GM19463 (cell line): ENCODE results near the gene FGF12.

Source experiments
- ATAC-seq: cut with Tn5 transposase; IDR thresholded peaks from one replicate; pipeline ENCODE4 v1.9.1; 2021; ENCODE audit warnings: mild to moderate bottlenecking, moderate library complexity; ENCODE audit not compliant: unreplicated experiment

FGF12 gene

DNA sequence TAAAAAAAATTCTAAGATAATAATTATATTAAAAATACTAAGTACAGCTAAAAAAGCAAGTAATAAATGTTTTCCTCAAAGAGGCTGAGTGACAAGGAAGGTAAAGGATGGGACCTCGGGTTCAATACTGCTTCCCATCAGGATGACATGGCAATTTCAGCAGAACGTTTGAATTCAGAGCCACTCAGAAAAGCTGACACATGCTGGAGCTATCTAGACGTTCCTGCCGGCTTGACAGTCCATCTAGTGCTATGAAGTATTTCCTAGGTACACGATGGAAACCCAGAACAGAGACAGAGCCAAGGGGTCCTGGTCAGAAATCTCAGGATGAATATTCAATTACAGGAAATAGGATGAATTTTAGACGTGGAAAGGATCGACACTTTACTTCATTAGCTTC, 361.8 kb downstream of the FGF12 start:
- no peak for ATAC-seq

DNA sequence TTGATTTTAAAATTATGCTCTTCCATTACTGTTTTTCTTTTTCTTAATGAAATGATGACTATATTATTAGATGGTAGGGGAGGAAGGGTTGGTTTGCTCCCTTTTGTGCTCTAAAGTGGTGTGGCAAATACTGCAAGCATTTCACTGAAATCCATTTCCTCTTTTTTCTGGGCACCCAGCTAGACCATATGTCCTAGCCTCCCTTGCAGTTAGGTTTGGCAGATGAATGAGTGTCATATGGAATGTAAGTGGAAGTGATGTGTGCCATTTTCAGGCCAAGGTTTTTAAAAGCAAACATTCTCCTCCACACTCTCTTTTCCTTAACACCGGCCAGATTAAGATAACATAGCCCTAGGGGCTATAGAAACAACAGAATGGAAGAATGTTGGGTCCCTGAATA, 363.0 kb downstream of the FGF12 start:
- no peak for ATAC-seq

DNA sequence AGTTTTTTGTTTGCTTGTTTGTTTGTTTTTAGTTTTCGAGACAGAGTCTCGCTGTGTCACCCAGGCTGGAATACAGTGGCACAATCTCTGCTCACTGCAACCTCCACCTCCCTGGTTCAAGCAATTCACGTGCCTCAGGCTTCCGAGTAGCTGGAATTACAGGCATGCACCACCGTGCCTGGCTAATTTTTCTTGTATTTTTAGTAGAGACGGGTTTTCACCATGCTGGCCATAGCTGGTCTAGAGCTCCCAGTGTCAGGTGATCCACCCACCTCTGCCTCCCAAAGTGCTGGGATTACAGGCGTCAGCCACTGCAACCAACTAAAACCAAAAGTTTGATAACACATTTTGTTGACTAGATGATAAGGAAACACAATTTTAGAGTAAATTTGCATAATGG, 372.7 kb downstream of the FGF12 start:
- ATAC-seq: no peak

DNA sequence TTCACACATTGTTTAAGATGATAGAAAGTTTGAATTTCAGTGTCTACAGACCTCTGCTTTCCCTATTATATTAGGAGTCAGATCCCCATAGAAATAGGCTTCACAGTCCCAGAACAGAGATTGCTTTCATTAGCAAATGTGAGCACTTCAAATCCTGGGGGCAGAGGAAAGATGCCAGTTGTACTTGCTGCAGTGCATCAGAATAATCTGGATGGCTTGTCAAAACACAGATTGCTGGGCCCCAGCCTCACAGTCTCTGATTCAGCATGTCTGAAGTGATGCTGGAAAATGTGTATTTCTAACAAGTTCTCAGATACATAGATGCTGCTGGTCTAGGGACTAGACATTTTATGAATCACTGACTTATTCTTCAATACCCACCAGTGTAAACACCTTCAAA, 375.2 kb downstream of the FGF12 start:
- no peak for ATAC-seq

DNA sequence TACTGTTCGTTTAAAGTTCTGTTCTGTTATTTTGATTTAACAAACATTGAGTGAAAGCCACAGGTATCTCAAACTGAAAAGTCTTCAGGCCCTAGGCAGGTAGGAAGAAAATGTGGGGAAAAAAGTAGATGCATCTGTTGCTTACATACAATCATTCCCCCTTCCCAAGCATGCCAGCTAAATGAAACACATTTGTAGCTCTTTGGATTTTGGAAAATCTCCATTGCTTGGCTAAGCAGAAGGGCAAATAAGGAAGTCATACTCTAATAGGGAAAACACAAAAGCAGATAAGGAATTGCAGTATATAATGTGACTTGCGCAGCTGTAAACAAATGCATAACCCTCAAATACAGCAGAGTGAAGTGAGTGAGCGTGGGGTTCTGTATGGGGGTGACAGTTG, 375.9 kb downstream of the FGF12 start:
- no peak for ATAC-seq

DNA sequence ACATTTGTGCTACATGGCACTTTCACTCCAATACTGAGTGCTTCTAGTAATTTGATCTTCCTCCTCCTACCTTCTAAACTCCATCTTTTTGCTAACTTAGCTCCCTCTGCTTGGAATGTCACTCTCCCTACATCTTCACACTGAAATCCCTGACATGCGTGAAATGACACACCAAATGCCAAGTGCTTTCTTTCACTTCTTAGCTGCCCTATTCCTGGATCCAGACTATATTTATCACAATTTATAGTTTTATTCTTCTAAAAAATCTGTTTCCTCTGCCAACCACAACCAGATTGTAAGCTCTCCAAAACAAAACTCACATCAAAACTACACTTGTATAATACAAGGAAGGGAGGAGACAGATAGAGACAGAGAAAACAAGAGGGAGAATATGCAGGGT, 387.3 kb downstream of the FGF12 start:
- ATAC-seq: no peak

DNA sequence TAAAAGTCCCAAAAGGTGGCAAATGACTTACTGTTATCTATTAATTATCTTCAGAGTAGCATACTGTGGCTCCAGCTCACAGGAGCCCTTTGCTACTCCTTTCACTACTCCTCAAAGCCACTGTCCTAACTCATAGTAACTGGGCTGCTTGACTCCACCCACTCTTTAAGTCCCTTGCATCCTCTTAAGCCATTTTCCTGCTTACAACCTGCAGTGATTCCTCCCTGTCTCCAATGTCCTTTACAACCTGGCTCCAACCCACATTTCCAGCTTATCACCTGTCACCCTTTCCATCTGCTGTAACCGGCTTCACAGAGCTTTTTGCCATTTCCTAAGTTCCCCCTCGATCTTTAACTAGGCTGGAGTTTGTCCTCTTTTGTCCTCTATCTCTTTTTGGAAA, 388.1 kb downstream of the FGF12 start:
- no peak for ATAC-seq

DNA sequence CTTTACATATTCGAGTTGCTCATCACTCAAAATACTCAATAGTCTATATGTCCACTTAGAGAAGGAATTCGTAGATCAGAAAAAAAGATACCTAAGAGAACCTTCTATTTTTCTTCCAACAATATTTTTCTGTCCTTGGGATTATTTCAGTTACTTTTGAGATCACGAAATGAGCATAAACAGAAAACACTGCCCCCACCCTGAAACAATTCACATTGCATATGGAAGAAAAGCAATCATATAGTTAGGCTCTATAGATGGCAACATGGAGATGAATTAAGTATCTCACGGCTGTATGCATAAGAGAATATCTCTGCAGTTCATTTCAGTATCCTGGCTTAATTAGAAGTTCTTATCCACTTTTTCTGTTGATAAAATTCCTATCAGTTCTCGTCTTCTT, 391.1 kb downstream of the FGF12 start:
- ATAC-seq: no peak

DNA sequence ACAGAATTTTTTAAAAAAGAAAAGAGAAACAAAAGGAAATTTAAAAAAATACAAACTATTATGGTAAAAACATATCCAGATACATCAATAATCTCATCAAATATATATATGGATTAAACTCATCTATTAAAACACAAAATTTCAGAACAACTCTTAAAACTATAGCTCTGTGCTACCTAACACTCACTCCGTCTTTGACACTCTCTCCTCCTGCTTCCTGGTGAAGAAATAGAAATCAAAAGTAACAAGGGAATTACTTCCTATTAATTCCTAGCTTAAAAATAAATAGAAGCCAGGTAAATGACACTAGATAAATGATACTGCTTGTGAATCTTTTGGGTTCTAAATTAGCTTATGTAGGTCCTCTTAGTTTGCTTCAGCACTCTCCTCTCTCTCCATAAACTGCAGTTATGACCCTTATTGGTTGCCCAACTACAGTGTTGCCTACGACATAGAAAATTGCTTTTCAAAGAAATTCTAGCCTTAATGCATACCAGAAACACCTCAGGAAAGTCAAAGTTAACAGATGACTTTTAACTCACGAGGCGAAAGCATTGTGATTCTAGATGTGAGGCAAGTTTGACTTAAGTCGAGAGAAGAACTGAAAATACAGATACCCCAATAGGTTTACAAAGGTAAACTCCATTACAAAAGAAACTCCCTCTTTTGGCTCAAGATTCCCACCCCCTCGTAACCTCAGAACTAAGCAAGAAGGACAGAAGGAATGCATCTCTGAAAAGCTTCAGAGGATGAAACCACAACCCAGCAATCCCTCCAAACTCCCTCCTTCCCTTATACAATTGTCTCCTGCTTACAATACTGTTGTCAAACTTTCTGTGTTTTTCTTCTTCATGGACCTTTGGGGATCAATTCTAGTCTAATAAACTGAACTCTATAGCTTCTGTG, 394.7 kb downstream of the FGF12 start:
- no peak for ATAC-seq

DNA sequence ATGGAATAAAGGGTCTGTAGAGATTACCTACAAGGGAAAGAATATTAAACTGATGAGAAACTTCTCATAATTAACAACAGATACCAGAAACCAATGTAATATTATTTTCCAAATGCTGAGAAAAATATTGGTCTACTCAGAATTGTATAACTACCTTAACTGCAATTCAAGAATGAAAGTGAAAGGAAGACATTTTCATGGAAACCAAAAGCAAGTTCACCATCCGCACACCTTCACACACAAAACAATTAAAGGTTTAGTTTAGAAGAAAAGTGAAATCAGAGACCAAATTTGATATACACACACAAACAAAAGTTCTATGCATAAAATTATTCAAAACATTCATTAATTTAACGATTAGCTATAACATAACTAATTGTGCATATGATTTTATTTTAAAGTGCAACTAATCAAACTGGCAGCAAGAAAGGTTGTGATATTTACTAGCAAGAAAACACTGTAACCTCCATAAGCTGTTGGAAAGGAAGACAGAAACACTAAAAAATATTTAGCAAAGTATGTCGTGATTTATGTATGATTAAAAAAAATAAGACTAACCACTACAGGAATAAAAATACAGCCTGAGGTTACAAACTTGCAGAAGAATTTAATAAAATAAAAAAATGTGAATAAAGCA, 395.5 kb downstream of the FGF12 start:
- ATAC-seq: no peak

DNA sequence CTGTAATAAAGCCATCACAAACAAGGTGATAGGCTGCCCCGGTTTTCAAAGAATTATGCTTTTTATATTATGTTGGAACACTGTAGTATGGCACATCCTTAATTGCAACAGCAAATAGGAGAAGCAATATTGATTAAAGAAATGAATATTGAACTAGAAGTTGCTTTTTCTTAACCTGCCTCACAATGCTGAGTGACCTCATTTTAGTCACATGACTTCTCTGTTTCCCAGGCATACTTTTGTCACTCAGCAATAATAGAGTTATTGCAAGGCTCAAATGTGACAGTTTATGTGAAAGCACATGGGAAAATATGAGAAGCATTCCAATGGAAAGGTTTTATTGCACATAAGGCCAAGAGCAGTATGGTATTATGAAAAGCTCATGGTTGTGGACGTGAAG, 400.7 kb downstream of the FGF12 start:
- ATAC-seq: no peak

DNA sequence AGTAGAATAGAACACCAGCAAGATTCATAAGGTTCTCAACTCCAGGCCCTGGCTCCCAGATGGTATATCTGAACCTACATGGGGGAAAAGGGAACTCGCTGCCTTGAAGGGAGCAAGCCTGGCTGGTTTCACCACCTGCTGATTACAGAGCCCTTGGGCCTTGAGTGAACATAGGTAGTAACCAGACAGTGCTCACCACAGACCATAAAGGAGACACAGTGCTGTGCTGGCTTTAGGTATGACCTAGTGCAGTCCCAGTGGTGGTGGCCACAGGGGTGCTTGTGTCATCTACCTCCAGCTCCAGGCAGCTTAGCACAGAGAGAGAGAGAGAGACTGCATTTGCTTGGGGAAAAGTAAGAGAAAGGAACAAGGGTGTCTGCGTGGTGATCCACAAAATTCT, 409.8 kb downstream of the FGF12 start:
- ATAC-seq: no peak

DNA sequence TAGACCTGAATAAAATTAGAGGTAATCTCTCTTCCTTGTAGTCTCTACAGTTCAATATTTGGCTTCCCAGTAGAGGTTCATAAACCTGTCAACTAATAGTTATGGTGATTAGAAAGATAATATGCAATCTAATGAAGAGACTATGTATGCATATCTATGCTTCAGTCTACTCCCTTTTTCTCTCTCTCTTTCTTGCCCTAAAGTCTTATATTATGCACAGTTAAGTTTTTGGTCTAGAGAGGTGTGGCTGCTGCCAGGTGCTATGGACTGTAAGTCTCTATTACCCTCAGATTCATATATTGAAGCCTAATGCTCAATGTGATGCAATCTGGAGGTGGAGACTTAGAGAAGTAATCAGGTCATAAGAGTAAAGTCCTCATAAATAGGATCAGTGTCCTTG, 413.7 kb downstream of the FGF12 start:
- no peak for ATAC-seq

DNA sequence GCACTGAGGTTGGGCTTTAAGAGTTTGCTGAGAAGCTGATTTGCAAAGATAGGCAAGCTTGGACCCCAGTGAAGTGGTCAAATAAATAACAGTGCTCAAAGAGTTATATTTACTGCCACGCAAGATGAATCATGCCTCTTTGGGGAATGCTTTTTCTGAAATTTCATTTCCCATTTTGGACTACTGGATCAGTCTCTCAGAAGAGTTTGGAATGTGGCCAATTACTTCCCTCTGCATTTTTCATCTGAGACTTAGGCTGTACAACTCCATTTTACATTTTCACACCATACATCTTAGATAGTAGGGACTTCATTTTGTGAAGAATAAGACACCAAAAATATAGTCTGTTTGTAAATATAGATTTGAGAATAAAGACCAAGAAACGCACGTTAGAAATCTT, 419.7 kb downstream of the FGF12 start:
- ATAC-seq: no peak

DNA sequence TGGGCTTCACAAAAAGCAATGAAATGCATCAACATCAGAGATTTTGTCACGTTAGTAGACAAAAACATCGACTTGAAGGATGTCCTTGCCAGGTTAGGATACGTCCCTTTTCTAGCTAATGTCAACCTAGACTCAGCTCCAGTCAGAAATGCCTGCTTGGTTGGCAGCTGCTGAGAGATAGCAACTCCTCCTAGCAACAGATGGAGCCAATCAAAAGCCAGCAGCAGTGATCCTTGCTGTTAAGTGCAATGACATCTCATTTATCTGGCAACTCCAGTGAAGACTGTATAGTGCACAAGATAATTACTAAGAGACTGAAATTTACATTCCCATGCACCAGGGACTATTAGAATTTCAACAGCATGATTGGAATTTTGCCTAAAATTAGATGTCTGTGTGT, 424.1 kb downstream of the FGF12 start:
- ATAC-seq: no peak

DNA sequence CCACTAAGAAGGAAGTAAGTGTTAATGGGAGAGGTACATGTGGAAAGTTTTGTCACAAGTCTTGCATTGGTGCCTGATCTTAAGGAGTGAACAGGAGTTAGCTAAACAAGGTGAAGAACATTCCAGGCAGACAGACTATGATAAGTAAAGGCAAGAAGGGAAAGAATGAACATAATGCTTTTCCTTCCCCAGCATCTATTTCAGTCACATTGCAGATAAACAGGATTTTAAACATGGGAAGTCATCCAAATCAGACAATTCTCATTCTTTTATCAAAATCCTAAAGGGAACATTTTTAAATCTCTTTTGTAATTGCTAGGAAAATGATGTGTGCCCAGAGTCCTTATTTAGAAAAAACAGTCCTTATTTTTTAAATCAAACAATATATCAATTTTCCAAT, 424.6 kb downstream of the FGF12 start:
- ATAC-seq: no peak

DNA sequence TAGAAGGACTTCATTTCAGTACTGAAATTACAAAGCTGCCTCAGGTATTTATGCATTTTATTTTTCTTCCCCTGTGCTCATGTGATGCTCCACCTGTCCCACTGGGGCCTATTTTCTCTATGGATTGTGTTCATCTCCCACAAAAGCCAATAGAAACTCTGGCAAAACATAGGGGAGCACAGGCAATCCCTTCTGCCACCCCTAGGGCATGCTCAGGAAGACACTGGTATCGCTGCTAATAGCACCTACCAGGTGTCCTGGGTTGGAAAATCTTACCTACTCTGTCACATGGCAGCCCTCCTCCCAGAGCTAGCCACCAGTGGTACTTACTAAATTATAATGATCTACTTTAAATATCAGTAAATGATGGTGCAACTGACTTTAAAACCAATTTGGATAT, 427.4 kb downstream of the FGF12 start:
- ATAC-seq: no peak

DNA sequence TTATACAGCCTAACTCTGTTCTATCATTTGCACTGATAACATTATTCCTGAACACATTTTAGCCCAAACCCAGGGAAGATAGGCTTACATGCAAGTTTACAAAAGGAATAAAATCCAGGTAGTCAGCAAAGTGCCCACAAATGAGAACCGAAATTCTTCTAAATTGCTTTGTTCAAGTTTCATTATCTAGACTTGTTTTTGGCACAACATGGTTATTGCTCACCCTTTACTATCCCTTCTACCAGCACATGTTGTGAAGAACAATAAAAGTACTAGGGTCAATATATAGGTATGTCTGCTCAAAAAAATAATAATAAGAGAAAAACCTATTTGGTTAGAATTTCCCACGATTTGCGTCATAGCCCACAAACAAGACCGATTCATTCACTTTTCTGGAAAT, 430.5 kb downstream of the FGF12 start:
- ATAC-seq: no peak

DNA sequence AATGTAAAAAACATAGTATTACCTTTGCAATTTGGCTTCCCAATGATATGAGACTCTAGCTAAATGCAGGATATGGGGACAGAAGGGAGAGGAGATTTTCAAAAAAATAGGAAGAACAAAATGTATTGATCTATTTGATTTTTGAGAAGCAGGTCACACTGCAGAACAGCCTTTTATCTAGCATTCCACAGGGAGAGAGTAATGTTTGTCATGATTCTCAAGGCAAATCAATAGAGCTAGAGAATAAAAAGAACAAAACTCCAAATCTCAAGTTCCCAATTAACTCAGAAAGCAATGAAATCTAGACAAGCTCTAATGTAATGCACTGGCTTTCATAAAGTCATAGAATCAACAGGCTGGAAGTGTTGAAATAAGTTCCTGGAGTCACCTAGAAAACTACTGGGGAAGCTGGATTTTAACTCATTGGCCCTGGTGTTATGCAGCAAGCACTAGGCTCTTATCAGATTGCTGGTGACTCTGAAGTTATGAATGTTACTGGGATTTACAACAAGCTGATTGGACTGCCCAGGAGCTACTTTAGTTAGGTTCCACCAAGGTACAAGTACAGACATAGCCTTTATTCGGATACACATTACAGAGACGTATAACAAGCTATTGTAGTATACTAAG, 442.8 kb downstream of the FGF12 start:
- no peak for ATAC-seq

DNA sequence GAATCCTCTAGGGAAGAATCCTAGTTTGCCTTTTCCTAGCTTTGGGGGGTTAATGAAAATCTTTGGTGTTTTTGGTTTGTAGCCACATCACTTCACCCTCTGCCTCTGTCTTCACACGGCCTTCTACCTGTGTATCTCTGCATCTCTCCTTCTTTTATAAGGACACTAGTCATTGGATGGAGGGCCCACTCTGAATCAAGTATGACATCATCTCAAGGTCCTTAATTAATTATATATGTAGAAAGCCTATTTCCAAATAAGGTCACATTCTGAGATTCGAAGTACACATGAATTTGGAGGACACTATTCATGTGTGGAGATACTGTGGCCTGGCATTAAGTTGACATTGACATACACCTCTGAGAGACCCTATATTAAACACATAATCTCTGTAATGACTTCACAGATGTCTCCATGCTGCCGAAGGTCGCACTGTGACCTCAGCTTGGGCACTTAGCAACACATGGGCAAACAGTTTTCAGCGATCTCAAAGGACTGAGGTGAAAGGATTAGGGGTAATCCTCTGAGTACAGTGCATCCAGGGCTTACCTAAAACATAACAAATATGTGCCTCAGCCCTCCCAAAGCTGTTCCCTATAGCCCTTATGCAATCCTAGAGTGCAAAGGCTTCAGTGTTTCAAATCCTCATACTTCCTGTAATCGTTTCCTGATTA, 446.0 kb downstream of the FGF12 start:
- no peak for ATAC-seq

DNA sequence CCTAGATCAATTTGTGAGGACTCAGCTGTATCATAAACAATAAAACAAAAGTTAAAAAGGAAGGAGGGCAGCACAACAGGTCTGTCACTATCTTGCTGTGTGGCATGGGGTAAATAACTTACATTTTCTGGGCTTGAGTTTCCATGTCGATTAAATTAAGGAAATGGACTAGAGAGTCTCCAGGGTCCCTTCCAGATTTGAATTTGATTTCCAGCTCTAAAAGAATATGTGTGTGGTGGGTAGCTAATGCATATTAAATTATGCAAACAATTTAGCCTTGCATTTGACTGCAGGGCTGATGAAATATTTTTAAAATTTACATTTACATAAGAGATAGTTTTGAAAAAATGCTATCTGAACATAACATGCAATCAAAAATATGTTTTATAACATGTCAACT, 447.7 kb downstream of the FGF12 start:
- no peak for ATAC-seq

DNA sequence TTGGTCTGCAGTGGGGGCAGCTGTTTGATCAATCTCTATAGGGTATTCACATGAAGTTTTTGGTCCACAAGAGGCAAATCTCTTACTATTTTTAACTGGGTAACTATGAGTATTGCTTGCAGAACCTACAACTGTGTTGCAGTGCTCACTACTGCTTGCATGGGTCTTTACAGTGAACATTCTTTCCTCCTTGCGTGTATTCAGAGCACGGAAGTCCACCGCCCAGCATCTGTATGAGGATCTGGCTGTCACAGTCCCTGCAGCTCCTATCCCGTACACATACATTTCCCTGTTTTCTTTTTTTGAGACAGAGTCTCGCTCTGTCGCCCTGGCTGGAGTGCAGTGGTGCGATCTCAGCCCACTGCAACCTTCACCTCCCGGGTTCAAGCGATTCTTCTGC, 449.9 kb downstream of the FGF12 start:
- ATAC-seq: no peak
